HG03571 (cell line): ENCODE measurements around the gene LIPT2.
"Not testable (repeated sequence)": the region's sequence is repeated elsewhere in the genome, so short reads cannot be mapped to it uniquely, and the experiment has no call there.

Source experiments
- ATAC-seq: cut with Tn5 transposase; IDR thresholded peaks from one replicate; pipeline ENCODE4 v1.9.1; 2021; ENCODE audit not compliant: unreplicated experiment

Gene LIPT2

DNA sequence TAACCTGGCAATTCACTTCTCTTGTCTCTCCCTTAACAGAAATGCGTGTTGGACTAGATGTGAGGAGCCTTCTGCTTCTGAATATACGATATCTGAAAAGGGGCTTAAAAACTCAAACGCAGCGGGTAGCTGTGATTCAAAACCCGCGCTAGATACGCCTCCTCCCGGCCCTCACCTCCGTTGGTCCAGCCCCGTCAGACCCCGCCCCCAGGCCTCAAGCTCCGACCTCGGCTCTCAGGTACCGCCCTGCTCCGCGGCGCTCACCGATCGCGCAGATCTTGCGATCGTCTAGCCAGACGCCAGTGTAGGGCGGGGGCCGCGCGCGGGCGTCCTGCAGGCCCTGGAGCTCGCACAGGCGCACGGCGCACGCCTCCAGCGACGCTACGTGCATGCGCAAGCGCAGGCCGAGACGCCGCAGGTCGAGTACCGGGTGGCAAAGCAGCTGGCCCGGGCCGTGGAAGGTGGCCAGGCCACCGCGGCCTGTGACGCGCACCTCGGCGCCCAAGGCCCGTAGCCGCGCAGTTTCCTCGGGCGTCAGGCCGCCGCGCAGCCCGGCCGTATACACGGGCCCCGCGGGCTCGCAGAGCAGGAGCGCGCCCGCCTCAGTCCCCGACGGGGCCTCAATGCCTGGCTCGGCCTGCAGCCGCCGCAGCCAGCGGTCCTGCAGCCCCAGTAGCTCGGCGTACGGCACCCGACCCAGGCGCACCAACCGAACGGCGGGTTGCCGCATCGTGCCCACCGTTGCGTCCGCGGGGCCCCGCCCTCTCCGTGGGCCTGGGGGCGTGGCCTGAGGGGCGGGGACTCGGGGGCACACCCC is at the start of gene LIPT2:
TSS of gene LIPT2 (minus strand) at position 751 of the 817 bp plus-strand sequence. CDS start at position 730, 21 bp downstream.
- ATAC-seq: peak; percentile 96

DNA sequence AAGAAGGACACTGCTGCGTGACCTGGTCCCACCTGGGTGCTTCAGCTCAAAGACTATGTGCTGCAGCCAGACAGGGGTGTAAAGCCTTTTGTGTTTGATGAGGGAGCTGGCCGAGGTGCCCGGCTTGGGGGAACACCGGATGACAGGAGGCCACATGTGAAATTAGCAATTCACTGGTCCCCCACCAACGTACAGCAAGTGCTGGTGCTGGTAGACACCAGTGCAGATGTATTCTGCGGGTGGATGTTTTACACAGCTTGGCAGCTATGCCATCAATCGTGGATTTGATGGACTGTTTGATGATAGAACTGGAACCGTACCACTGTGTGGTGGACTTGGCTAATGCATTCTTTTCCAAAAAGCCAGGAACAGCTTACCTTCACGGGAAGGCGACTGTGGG is 47.9 kb upstream of the LIPT2 start:
- no peak for ATAC-seq

DNA sequence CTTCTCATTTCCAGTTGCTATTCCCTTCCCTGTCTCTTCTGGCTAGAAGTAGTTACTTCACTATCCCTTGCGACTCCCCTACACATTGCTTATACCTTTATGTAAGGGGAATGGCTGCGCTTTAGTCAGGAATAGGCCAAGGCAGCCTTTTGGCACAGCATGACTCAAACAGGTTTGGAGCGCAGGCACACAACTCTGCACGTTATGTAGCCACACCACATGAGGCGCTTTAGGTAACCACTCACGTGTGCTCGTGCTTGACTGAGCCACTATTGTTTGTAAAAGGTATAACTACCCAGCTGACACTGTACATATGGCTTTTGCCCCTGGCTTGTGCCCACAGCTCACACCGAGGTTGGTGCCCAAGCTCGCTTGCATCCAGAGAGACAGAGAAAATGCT is 46.7 kb upstream of the LIPT2 start:
- ATAC-seq: no peak

DNA sequence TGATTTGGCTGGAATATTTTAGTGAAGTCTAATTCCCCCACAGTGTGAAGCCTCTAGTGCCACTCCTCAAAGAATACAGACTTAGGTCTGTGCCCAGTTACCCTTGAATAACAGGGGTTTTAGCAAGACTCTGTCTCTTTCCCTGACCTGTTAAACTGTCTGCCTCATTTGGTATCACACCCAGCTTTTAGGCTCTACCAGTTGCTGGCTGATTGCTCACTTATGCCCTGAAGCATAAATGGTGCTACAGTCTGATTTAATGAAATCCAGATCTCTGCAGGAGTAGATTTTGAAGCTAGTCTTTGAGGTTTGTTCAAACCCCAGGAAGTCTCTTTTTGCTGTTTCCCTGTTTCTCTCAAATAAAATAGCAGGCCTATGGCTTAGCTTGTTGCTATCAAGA is 45.2 kb upstream of the LIPT2 start:
- no peak for ATAC-seq

DNA sequence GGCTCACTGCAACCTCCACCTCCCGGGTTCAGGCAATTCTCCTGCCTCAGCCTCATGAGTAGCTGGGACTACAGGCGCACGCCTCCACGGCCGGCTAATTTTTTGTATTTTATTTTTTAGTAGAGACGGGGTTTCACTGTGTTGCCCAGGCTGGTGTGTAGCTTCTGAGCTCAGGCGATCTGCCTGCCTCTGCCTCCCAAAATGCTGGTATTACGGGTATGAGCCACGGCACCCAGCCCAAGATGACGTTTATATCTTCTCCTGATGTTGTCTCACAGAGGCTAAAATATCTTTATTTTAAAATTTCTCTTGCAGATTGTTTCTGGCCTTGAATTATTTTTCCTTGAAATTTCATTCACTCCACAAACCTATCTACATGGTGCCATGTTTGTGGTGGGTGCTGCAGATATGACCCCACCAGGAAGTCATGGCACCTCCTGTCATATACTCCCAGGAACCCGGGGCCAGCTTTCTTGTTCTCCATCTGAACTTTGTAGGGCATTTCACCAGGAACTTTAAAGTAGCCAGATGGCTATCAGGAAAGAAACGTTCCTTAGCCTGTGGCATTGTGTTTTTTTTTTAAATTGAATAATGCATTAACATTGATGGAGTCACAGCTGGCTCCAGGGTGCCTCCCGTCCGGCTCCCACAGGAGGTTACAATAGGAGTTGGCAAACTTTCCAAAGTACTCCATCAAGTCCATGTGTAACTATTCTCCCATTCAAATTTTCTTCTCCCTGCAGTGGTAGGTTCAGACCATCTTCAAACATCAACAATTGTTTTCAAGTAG is 42.0 kb upstream of the LIPT2 start:
- no peak for ATAC-seq

DNA sequence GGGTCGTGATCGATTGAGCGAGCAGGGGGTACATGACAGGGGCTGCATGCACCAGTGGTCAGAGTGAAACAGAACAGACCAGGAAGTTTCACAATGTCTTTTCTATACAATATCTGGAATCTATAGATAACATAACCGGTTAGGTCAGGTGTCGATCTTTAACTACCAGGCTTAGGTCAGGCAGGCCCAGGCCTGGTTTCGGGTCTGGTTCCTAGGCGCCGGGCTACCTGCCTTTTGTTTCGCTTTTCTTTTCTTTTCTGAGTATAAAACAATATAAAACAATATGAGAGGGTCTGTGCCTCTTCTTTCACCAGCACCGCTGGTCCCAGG is 41.4 kb upstream of the LIPT2 start:
- ATAC-seq: not testable (repeated sequence)

DNA sequence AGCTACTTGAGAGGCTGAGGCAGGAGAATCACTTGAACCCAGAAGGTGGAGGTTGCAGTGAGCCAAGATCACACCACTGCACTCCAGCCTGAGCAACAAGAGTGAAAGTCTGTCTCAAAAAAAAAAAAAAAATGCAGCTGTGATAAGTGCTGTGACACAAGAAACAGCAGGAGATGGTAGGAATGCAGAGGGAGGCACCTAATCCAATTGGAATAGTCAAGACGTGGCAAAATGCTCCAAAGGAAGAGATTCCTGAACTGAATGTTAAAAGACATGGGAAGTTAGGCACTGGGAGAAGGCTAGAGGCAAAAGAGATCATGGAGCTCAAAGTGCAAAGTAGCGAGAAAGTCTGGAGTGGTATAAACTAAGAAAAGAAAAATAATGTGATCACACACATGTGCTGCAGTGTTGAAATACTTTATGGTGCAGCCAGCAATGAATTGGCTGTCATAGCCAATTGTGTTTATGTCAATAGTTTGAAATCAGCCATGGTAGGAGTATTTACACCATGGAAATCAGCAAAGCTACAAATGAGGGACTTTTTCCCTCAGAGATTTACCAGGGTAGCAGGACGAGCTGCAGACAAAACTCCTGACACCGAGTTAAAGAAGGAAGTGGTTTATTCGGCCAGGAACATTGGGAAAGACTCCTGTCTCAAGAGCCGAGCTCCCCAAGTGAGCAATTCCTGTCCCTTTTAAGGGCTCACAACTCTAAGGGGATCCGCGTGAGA is 40.9 kb upstream of the LIPT2 start:
- ATAC-seq: no peak

DNA sequence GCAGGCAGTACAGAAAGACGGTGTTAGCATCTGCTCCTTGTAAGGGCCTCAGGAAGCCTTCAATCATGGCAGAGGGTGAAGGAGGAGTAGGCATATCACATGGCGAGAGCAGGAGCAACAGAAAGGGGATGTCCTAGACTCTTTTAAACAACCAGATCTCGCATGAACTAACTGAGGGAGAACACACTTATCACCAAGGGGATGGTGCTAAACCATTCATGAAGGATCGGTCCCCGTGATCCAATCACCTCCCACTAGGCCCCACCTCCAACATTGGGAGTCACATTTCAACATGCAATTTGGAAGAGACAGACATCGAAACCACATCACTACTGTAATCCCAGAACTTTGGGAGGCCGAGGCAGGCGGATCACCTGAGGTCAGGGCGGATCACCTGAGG is 39.9 kb upstream of the LIPT2 start:
- no peak for ATAC-seq

DNA sequence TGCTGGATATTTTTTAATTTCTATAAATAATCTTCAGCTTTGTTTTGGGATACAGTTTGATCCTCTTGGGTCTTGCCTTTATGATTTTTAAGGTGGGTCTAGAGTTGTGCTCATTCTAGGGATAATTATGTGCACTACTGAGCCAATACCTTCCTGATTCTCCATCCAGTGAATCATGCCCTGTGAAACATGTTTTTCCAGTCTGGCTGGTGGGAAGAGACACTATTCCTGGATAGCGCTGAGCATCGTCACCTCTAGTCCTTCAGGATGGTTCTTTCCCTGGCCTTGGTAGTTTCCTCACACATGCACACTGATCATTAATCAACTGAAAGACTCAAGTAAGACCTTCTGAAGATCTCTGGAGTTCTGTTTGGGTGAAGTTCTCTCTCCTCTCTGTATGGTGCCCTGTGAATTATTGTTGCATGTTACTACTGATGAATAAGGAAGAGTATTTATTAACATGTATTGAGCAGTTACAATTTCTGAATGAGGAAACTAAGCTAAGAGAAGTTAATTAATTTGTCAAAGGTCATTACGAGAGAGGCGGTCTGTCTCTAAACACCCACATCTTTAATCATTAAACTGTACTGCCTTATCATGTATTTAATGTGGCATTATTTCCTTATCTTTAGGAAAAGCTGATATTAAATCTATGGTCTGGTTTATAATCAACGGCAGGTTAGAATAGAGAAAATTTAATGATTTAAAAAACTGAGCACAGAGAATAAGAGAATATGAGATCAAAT is 39.1 kb upstream of the LIPT2 start:
- ATAC-seq: no peak

DNA sequence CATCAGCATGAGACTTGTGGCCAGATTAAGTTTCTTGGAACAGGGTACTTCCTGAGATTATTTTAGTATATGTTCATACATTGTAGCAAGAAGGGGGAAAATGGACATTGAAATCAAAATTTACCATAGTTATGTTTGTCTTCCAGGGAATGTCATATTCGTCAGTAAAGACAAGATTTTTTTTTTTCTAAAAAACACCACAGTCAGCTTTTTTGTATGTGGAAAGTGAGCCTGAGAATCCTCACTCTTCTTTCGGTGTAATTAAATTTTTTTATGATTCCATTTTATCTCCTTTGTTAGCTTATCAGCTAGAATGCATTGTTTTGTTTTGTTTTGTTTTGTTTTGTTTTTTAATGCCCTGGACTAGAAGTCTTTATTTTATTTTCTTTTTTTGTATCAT is 31.5 kb upstream of the LIPT2 start:
- ATAC-seq: no peak

DNA sequence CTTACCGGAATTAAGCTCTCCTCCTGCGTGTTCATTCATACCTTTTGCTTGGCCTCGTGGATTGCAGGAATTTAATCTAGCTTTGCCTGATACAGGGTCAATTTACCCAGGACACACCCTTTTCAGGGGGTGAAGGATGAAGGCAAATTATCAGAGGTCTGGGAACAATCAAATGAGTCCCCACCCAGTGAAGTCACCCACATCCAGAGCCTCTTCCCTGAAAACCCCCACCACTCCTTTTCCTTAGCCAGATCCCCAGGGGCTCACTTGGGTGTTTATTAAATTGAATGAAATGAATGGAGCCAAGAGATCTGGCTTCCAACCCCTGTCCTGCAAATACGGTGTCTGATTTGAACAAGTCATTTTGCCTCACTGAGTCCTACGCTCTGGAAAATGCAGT is 31.0 kb upstream of the LIPT2 start:
- no peak for ATAC-seq

DNA sequence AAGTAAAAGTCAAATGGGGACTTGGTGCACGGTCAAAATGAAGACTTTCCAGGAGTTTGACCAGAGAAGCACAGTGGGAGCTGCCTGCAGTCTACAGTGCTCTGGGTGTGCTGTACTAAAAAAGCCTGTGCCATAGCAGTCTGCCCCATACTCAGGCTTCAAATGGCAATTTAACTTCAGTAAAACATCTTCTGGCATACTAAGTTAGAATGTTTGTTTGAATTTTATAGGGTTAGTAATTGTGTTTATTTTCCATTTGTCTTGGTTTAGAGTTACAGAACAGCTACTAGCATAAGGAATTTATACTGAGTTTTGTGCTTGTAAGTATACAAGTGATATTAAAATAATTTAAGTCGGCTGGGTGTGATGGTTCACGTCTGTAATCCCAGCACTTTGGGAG is 29.3 kb upstream of the LIPT2 start:
- ATAC-seq: no peak

DNA sequence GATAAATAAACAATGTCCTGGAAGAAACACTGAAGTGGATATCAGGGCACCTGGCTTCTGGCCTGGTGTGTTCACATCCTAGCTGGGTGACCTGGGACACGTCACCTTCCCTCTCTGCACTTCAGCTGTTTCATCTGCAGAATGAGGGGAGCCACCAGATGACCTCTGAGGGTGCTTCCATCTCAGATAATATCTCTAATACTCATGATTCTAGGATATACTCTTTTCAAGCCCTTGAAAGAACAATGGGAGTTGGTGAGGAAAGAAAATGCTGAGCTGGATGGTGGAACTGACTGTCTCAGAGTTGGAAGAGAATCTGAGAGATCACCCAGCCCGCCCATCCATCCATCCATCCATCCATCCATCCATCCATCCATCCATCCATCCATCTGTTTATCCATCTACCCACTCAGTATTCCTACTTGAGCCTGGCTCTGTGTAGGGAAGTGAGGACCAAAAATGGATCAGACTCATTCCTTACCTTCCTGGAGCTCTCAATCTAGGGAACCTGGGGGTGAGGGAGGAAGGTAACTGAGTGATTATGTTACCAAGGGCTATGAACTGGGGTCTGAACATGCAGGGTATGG is 28.2 kb upstream of the LIPT2 start:
- no peak for ATAC-seq

DNA sequence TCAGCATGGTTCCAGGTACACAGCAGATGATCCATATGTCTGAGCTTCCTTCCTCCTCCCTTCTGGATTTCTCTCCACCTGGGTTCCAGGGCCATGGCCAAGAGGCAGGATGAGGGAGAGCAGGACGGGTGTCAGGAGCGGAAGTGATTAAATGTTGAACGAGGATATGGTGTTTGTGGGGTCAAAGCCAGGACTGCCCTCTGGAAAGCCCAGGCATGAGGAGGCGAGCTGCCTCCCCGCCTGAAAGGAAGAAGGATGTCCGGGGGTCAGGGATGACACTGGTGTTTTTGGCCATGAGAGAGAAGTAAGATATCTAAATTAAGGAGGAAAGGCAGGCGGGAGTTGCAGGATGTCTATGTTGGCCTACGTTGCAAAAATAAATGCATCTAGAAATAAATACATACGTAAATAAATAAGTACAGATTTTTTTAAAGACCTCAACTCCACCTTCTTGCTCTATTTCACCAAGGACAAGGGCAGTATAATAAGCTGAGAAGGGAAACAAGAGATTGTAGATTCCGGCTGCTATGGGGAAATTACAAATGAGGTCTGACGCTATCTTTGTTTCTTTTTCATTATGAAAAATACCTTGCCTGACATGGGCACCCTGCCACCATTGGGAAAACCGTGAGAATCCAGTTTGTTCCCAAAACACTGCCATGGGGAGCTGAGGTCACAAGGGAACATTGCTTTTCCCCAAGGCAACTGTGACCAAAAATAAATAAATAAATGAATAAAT is 27.6 kb upstream of the LIPT2 start:
- ATAC-seq: no peak

DNA sequence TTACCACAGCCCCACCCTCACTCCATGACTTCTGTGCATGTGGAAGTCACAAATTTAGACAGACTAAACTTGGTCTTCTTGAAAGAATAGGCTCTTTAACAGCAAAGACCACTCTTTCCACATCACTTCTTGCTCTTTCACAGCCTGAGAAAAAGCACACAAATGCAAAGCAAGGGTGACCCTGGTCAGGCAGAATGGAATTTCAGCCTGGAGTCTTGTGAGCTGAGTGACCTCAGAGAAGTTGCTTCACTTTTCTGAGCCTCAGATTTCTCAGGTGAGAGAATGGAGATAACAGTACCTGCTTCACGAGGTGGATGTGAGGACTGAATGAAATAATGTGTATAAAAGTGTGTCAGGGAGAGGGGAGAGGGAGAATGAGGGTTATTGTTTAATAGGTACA is 26.8 kb upstream of the LIPT2 start:
- no peak for ATAC-seq

DNA sequence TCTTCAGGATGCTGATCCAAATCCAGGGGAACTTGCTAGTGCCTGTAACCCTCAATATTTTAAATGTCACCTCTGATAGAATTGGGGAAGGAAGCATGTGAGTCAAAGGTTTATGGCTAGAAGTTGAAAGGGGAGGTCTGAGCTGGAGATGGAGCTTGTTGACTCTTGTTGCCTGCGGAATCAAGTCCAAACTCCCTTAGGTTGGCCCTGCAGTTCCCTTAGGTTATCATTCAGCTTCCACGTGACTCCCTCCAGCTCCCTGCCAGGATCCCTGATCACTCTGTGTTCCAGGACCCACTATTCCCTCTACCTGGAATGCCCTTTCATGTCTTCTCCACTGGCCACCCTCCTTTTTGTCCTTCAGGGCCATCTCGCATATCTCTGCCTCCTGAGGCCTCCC is 26.2 kb upstream of the LIPT2 start:
- ATAC-seq: no peak

DNA sequence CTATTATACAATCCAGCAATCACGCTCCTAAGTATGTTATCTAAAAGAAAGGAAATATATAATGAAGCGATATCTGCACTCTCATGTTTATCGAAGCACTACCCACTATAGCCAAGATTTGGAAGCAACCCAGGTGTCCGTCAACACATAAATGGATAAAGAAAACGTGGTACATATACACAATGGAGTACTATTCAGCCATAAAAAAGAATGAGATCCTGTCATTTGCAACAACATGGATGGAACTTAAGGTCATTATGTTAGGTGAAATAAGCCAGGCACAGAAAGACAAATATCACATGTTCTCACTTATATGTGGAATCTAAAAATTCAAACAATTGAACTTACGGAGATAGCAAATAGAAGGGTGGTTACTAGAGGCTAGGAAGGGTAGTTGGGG is 24.1 kb upstream of the LIPT2 start:
- ATAC-seq: not testable (repeated sequence)

DNA sequence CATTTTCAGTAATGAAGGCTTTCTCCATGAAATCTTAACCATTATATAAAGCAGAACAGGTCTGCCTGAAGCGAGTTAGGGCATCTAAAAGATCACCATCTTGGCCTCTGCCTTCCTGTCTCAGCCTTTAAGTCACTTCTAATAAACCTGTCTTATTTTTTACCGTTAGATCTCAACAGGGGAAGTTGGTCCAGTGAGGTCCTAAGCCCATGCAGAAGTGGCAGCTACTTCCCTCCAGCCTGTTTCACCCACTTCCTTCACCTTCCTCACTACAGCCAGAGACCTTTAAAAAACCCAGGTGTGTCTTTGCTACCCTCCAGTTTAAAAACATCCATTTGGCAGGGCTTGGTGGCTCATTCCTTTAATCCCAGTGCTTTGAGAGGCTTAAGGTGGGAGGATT is 14.1 kb upstream of the LIPT2 start:
- ATAC-seq: no peak

DNA sequence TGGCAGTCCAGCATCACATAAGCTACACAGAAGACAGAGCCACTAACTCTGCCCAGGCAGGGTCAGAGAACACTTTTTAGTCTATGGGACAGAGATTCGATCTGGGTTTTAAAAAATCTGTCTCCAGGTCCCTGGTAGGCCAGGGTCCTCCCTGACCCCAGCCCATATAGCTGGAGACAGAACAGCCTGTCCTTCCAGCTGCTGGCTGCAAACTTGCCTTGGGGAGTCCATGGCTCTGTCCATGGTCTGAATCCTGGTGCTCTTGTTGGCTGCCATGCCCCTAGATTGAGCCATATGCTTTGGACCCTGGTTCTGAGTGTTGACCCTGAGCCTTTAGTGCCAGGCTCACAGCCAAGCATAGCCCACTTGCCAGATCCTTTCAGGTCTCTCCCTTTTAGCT is 13.3 kb upstream of the LIPT2 start:
- ATAC-seq: no peak

DNA sequence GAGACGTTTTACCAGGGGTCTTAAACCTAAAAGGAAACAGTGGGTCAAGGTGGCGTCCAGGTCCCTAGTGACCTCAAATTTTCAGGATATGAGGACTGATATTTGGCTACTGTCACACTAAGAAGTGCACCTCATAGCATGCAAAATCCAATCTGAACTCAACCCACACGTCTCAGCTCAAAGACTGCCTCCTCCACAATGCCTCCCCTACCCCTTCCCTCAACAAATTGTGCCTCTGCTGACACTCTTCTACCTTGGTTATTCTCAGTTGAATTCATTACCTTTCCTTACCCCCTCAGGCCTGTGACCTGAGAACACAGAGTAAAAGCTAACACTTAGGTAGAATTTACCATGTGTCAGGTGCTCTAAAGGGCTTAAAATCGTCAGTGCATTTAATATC is 12.4 kb upstream of the LIPT2 start:
- no peak for ATAC-seq
